Measurements from ENCODE around the gene TRPV4. TPM values are rescaled to one million over a fixed set of nuclear protein-coding genes. Genes with fewer than 3 reads are reported as not detected.

TRPV4 gene
- total and polyA plus RNA-seq, 10 of the 15 experiments (the other 5 are each of a cell fraction or from before 2014, with no cell fraction given), result not detected

GRCh38 chr12:109798691-109799090 lies 34.5 kb downstream of the TRPV4 start:
- Histone ChIP-seq H3K27me3 (replicated peaks in 1 of 2; ENCODE audit: control insufficient read depth in 2 of 2, insufficient read depth in 2 of 2, low read length in 1 of 2) (no peaks in the 10 kb centered on the region; a peak in 1 of 4 replicates), H3K9ac (ENCODE audit: control insufficient read depth, insufficient read depth, low read length) (no peak overlapping the region), H3K4me1 (ENCODE audit: control insufficient read depth, insufficient read depth, low read length) (no peaks in the 10 kb centered on the region), H2AFZ (ENCODE audit: control insufficient read depth, low read depth, low read length) (no peak overlapping the region), H4K20me1 (ENCODE audit: control insufficient read depth, insufficient read depth) (no peaks in the 10 kb centered on the region; the same call in 1 of the 2 replicates), H3K4me2 (ENCODE audit: control insufficient read depth, insufficient read depth) (no peak overlapping the region), H3K9me3 (replicated peaks; ENCODE audit: control insufficient read depth, insufficient read depth, low read length) (no peaks in the 10 kb centered on the region), H3K4me3 (no peak overlapping the region), H3K79me2 (ENCODE audit: control insufficient read depth, insufficient read depth, low read length) (no peaks in the 10 kb centered on the region), H3K27ac (ENCODE audit: control insufficient read depth, insufficient read depth) (no peak overlapping the region), H3K36me3 (ENCODE audit: control insufficient read depth in 2 of 2, insufficient read depth in 2 of 2, low read length in 1 of 2) (no peaks in the 10 kb centered on the region)
- ChIA-PET RAD21 (ENCODE audit: unreplicated experiment) (no interaction called here), POLR2A (interaction anchor here (0.7 kb wide), 1 partner anchor 253 kb away, joined by 3 read pairs; no protein-coding TSS in a partner anchor), CTCF (no interaction called here), SMC1A (ENCODE audit: uncharacterized antibody, unreplicated experiment) (no interaction called here)
- ATAC-seq (no peak), FAIRE-seq (no peak), DNase-seq (ENCODE audit: low read depth, low spot score) (no peak)
- no TSS peak for BruUV-seq (replicated peaks)
- WGBS (ENCODE audit: insufficient coverage, insufficient replicate concordance, low lambda C conversion rate, missing lambda C conversion rate), result 73% methylated on average over 19 of the region's 20 CpGs
- in situ Hi-C loops (cut with MboI), result no loop called here
- intact Hi-C loops (cut with micrococcal nuclease; ENCODE audit: unreplicated experiment), result no loop called here
- no peak for TF ChIP-seq SP1 (IDR thresholded peaks at IDR 0.05; ENCODE audit: low read depth, low read length)
- TF ChIP-seq ASH2L (IDR thresholded peaks at IDR 0.05; ENCODE audit: borderline replicate concordance, low read depth), result no peak
- no peak for TF ChIP-seq HDAC6 (IDR thresholded peaks at IDR 0.05; ENCODE audit: unreplicated experiment)
- TF ChIP-seq BCLAF1 (IDR thresholded peaks at IDR 0.05), result no peak
- TF ChIP-seq RELB (IDR thresholded peaks at IDR 0.05; ENCODE audit: low read depth), result no peak
- no peak for TF ChIP-seq NBN (IDR thresholded peaks at IDR 0.05)
- no peak for TF ChIP-seq USF1 (IDR thresholded peaks at IDR 0.05; ENCODE audit: borderline replicate concordance, extremely low read length, insufficient read depth, low read depth, low read length)
- TF ChIP-seq SUPT20H (IDR thresholded peaks at IDR 0.05; ENCODE audit: borderline replicate concordance, control insufficient read depth, low read depth, low read length), result no peak
- TF ChIP-seq BACH1 (IDR thresholded peaks at IDR 0.05; ENCODE audit: borderline replicate concordance), result no peak
- no peak for TF ChIP-seq ZNF207 (IDR thresholded peaks at IDR 0.05; ENCODE audit: borderline replicate concordance)
- TF ChIP-seq NKRF (conservative IDR thresholded peaks at IDR 0.05), result no peak
- no peak for TF ChIP-seq CEBPZ (IDR thresholded peaks at IDR 0.05; ENCODE audit: low read depth, low read length)
- no peak for TF ChIP-seq JUND (IDR thresholded peaks at IDR 0.05; ENCODE audit: low read depth, low read length)

Data from GM12878 (cell line).